Neural progenitor cell (in vitro differentiated cells): ENCODE measurements around the gene TMEM79. TPM values are rescaled to one million over a fixed set of nuclear protein-coding genes. Genes with fewer than 3 reads are reported as not detected.

Experiments used
- DNase-seq: peaks from one replicate; pipeline ENCODE4 v3.0.0-alpha.2; 2016; ENCODE audit warnings: low spot score
- H2AFZ ChIP-seq: fragments of 200-600 bp; sonication (generic); replicated peaks from 2 replicates; pipeline ENCODE4 v1.6.1; 2016; ENCODE audit warnings: antibody characterized with exemption
- H3F3A ChIP-seq: fragments of 200-600 bp; sonication (generic); 2 replicates; pipeline ENCODE4 v1.6.1; 2016; ENCODE audit warnings: antibody characterized with exemption, low read depth
- H3K27ac ChIP-seq: fragments of 200-600 bp; sonication (generic); 2 replicates; pipeline ENCODE4 v1.5.1; 2016; ENCODE audit warnings: mild to moderate bottlenecking
- H3K27me3 ChIP-seq: fragments of 200-600 bp; sonication (generic); 2 replicates; pipeline ENCODE4 v1.6.1; 2016; ENCODE audit warnings: mild to moderate bottlenecking, moderate library complexity
- H3K36me3 ChIP-seq: fragments of 200-600 bp; sonication (generic); 2 replicates; pipeline ENCODE4 v1.5.1; 2016
- H3K4me1 ChIP-seq: fragments of 200-600 bp; sonication (generic); 2 replicates; pipeline ENCODE4 v1.6.1; 2016; ENCODE audit warnings: mixed run types
- H3K4me2 ChIP-seq: fragments of 200-600 bp; sonication (generic); 2 replicates; pipeline ENCODE4 v1.6.1; 2016
- H3K4me3 ChIP-seq: fragments of 200-600 bp; sonication (generic); 2 replicates; pipeline ENCODE4 v1.5.1; 2016
- H3K79me2 ChIP-seq: fragments of 200-600 bp; sonication (generic); 2 replicates; pipeline ENCODE4 v1.6.1; 2016; ENCODE audit warnings: low read depth
- H3K9ac ChIP-seq: fragments of 200-600 bp; sonication (generic); 2 replicates; pipeline ENCODE4 v1.6.1; 2016
- H3K9me3 ChIP-seq: fragments of 200-600 bp; sonication (generic); 2 replicates; pipeline ENCODE4 v1.5.1; 2016; ENCODE audit warnings: low read depth
- H4K20me1 ChIP-seq: fragments of 200-600 bp; sonication (generic); 2 replicates; pipeline ENCODE4 v1.6.1; 2016; ENCODE audit warnings: low read depth
- H3K27ac Mint-ChIP-seq: 3 replicates; pipeline ENCODE4 v1.8.0; 2021; ENCODE audit warnings: mixed read lengths
- H3K27me3 Mint-ChIP-seq: 2 replicates; pipeline ENCODE4 v1.8.0; 2022; ENCODE audit warnings: low read depth, mild to moderate bottlenecking, inconsistent platforms, moderate library complexity, mixed read lengths; ENCODE audit not compliant: insufficient read depth
- H3K36me3 Mint-ChIP-seq: 3 replicates; pipeline ENCODE4 v1.8.0; 2021; ENCODE audit warnings: mixed read lengths
- H3K4me1 Mint-ChIP-seq: 3 replicates; pipeline ENCODE4 v1.8.0; 2021; ENCODE audit warnings: mixed read lengths
- H3K4me3 Mint-ChIP-seq: 3 replicates; pipeline ENCODE4 v1.8.0; 2021; ENCODE audit warnings: mild to moderate bottlenecking, moderate library complexity, mixed read lengths
- H3K9me3 Mint-ChIP-seq: 3 replicates; pipeline ENCODE4 v1.8.0; 2020; ENCODE audit warnings: mixed read lengths
- CTCF ChIP-seq: fragments of 200-600 bp; sonication (generic); IDR thresholded peaks from 2 replicates; pipeline ENCODE4 v1.5.1; 2017; ENCODE audit warnings: antibody characterized with exemption, mild to moderate bottlenecking
- EZH2 ChIP-seq: fragments of 200-600 bp; sonication (generic); IDR thresholded peaks from 2 replicates; pipeline ENCODE4 v1.6.1; 2017; ENCODE audit warnings: antibody characterized with exemption, mild to moderate bottlenecking, moderate library complexity
- EZH2phosphoT487 ChIP-seq: fragments of 200-600 bp; sonication (generic); IDR thresholded peaks from 2 replicates; pipeline ENCODE4 v1.6.1; 2017; ENCODE audit warnings: antibody characterized with exemption
- total RNA-seq: library from RNA; depleted of rRNA; stranded (reverse); fragments of >200 nt; gene quantifications from 2 replicates; pipeline ENCODE4 v1.2.3, GENCODE V29; 2015; ENCODE audit warnings: low replicate concordance

The TMEM79 gene
- total RNA-seq, 1 donor from 2014 or later, result 1.7 TPM

GRCh38 chr1:156281693-156282478 is 2.2 kb upstream of the TMEM79 start:
- Histone ChIP-seq H2AFZ (no peak overlapping the region), H3K36me3 (peaks cover 9% of the 10 kb centered on the region), H3K9ac (peak overlapping the region; percentile 98), H4K20me1 (peaks cover 34% of the 10 kb centered on the region), H3F3A (no peaks in the 10 kb centered on the region), H3K4me3 (peak overlapping the region; percentile 86), H3K27ac (no peak overlapping the region), H3K4me1 (peaks cover 14% of the 10 kb centered on the region), H3K4me2 (peak overlapping the region; percentile 85), H3K79me2 (peaks cover 51% of the 10 kb centered on the region), H3K9me3 (no peaks in the 10 kb centered on the region), H3K27me3 (no peaks in the 10 kb centered on the region)
- TF ChIP-seq EZH2, result no peak
- TF ChIP-seq CTCF, result no peak
- TF ChIP-seq EZH2phosphoT487, result no peak
- Mint-ChIP-seq H3K4me1 (peaks cover 23% of the 10 kb centered on the region), H3K27ac (peak overlapping the region; percentile 97), H3K4me3 (peak overlapping the region; percentile 90), H3K27me3 (peaks cover 2% of the 10 kb centered on the region), H3K9me3 (no peaks in the 10 kb centered on the region), H3K36me3 (peaks cover 9% of the 10 kb centered on the region)
- peak; percentile 30 for DNase-seq

- DNase-seq, result peak; percentile 99
- Mint-ChIP-seq H3K4me3 (peak within 1 kb of the TSS; percentile 90), H3K36me3 (peaks cover 6% of the 10 kb centered on the region), H3K27me3 (peaks cover 2% of the 10 kb centered on the region), H3K27ac (peak within 1 kb of the TSS; percentile 97), H3K4me1 (peaks cover 23% of the 10 kb centered on the region), H3K9me3 (no peaks in the 10 kb centered on the region)
- Histone ChIP-seq H3K27me3 (no peaks in the 10 kb centered on the region), H3K4me2 (peak within 1 kb of the TSS; percentile 85), H3K4me1 (peaks cover 14% of the 10 kb centered on the region), H2AFZ (peak within 1 kb of the TSS; percentile 77), H3K36me3 (peaks cover 9% of the 10 kb centered on the region), H3K9me3 (no peaks in the 10 kb centered on the region), H3K79me2 (peaks cover 51% of the 10 kb centered on the region), H3K4me3 (peak within 1 kb of the TSS; percentile 86), H3K27ac (peak within 1 kb of the TSS; percentile 89), H3F3A (no peaks in the 10 kb centered on the region), H3K9ac (peak within 1 kb of the TSS; percentile 98), H4K20me1 (peaks cover 34% of the 10 kb centered on the region)
- TF ChIP-seq EZH2phosphoT487 (no peak), CTCF (no peak), EZH2 (no peak)
Measured at GRCh38 chr1:156282479-156283222, 1.5 kb upstream of the TMEM79 start, which contains the start of gene SMG5. SMG5 (minus strand) TSS chr1:156282825; CDS start chr1:156282680, 145 bp downstream.

- no peaks in the 10 kb centered on the region for H3K27me3 ChIP-seq
- H3K79me2 ChIP-seq, result peaks cover 44% of the 10 kb centered on the region
- peaks cover 34% of the 10 kb centered on the region for H4K20me1 ChIP-seq
- H2AFZ ChIP-seq, result peak overlapping the region; percentile 49
- no peaks in the 10 kb centered on the region for H3F3A ChIP-seq
- H3K27me3 Mint-ChIP-seq, result peaks cover 2% of the 10 kb centered on the region
- peak overlapping the region; percentile 86 for H3K4me3 ChIP-seq
- peak overlapping the region; percentile 5 for H3K27ac ChIP-seq
- H3K4me3 Mint-ChIP-seq, result peak overlapping the region; percentile 90
- no peak for DNase-seq
- no peaks in the 10 kb centered on the region for H3K9me3 Mint-ChIP-seq
- peak overlapping the region; percentile 74 for H3K9ac ChIP-seq
- peak overlapping the region; percentile 81 for H3K27ac Mint-ChIP-seq
- H3K9me3 ChIP-seq, result no peaks in the 10 kb centered on the region
- H3K36me3 Mint-ChIP-seq, result no peaks in the 10 kb centered on the region
- H3K4me2 ChIP-seq, result peak overlapping the region; percentile 82
- TF ChIP-seq EZH2 (no peak), EZH2phosphoT487 (no peak), CTCF (no peak)
- H3K4me1 Mint-ChIP-seq, result peaks cover 23% of the 10 kb centered on the region
- H3K4me1 ChIP-seq, result peaks cover 14% of the 10 kb centered on the region
- peaks cover 7% of the 10 kb centered on the region for H3K36me3 ChIP-seq
Measured at GRCh38 chr1:156283521-156283920, 604 bp upstream of the TMEM79 start.
